Right ventricle myocardium inferior (tissue), 1 donor: ENCODE results near the gene MGAT3. TPM values are rescaled to one million over a fixed set of nuclear protein-coding genes. Genes with fewer than 3 reads are reported as not detected.

Source experiments
- ATAC-seq: fragments of 200-7000 bp; cut with Tn5 transposase; one replicate; pipeline ENCODE4 v1.9.1; 2020; ENCODE audit warnings: mild to moderate bottlenecking, moderate library complexity
- DNase-seq: peaks from one replicate; pipeline ENCODE4 v3.0.0; 2021; ENCODE audit errors: missing footprints
- intact Hi-C: fragments of 100-400 bp; cut with DNase I; formaldehyde crosslinking; loops from one replicate; pipeline ENCODE4 v1.11.0; 2022
- total RNA-seq: library from RNA; stranded (reverse); fragmentation: NEBNext Ultra II Directional; extraction: Animal tissue kit (Norgen Biotek cat#: 25700); gene quantifications from one replicate; pipeline ENCODE4 v1.2.1, GENCODE V29; 2021
- donor health status: DM: no; HTN: yes; CAD: no; lungs with severe emphysema.

Gene MGAT3
- total RNA-seq, 1 donor from 2014 or later: 5.9 TPM

GRCh38 chr22:39530116-39530515, 73.3 kb downstream of the MGAT3 start:
- DNase-seq (no peak), ATAC-seq (no peak)
- intact Hi-C loops: loop anchor here (5.0 kb wide), 2 partner anchors 213 to 512 kb away; partner anchors contain the start of gene RPL3

- DNase-seq (peak; percentile 28), ATAC-seq (no peak)
- intact Hi-C loops: loop anchor here (5.0 kb wide), 2 partner anchors 214 to 511 kb away; partner anchors contain the start of gene RPL3
These were observed 74.0 kb downstream of the MGAT3 start for GRCh38 chr22:39530692-39531331.

GRCh38 chr22:39532215-39533073, 75.6 kb downstream of the MGAT3 start, which contains the start of gene RPS19BP1:
Gene RPS19BP1 (minus strand): TSS chr22:39532748. CDS start chr22:39532738, 10 bp downstream.
- intact Hi-C loops: loop anchor here (5.0 kb wide), 2 partner anchors 215 to 510 kb away; partner anchors contain the start of gene RPL3
- DNase-seq (peak; percentile 99), ATAC-seq (peak; percentile 93)

- ATAC-seq (no peak), DNase-seq (peak; percentile 58)
- intact Hi-C loops: loop anchor here (2.0 to 5.0 kb wide), 3 partner anchors 217 to 813 kb away; partner anchors contain the start of genes ADSL and RPL3
These were observed 77.3 kb downstream of the MGAT3 start for GRCh38 chr22:39534092-39534506.

- intact Hi-C loops: loop anchor here (2.0 to 5.0 kb wide), 3 partner anchors 217 to 812 kb away; partner anchors contain the start of genes ADSL and RPL3
- DNase-seq (peak; percentile 95), ATAC-seq (peak; percentile 27)
These were observed 78.0 kb downstream of the MGAT3 start for GRCh38 chr22:39534591-39535356.

GRCh38 chr22:39535357-39535725, 78.5 kb downstream of the MGAT3 start:
- DNase-seq: peak; percentile 61
- intact Hi-C loops: loop anchor here (2.0 kb wide), 1 partner anchor 811 kb away; the partner anchor contains the start of gene ADSL
- no peak for ATAC-seq

GRCh38 chr22:39535831-39536449, 79.1 kb downstream of the MGAT3 start:
- peak; percentile 58 for DNase-seq
- ATAC-seq: no peak
- intact Hi-C loops: loop anchor here (2.0 kb wide), 1 partner anchor 811 kb away; the partner anchor contains the start of gene ADSL

- ATAC-seq (no peak), DNase-seq (peak; percentile 25)
- intact Hi-C loops: no loop called here
These were observed 79.9 kb downstream of the MGAT3 start for GRCh38 chr22:39536711-39537110.

- DNase-seq (no peak), ATAC-seq (no peak)
- intact Hi-C loops: no loop called here
These were observed 81.2 kb downstream of the MGAT3 start for GRCh38 chr22:39537975-39538374.

Other genes starting within 250 kb of the MGAT3 start
- gene PDGFB, start 212.0 kb upstream of the MGAT3 start, total RNA-seq: 19.7 TPM
- 355 TPM for gene RPL3, start 137.4 kb upstream of the MGAT3 start, total RNA-seq
- 40.5 TPM for gene SYNGR1, start 107.0 kb upstream of the MGAT3 start, total RNA-seq
- 17.3 TPM for gene TAB1, start 57.2 kb upstream of the MGAT3 start, total RNA-seq
- 17.3 TPM for gene MIEF1, start 45.3 kb downstream of the MGAT3 start, total RNA-seq
- gene ATF4, start 63.5 kb downstream of the MGAT3 start, total RNA-seq: 204 TPM
- 61.9 TPM for gene RPS19BP1, start 75.7 kb downstream of the MGAT3 start, total RNA-seq
- gene CACNA1I, start 113.7 kb downstream of the MGAT3 start, total RNA-seq: not detected